ENCODE measurements around the gene CHTF8.

DNA sequence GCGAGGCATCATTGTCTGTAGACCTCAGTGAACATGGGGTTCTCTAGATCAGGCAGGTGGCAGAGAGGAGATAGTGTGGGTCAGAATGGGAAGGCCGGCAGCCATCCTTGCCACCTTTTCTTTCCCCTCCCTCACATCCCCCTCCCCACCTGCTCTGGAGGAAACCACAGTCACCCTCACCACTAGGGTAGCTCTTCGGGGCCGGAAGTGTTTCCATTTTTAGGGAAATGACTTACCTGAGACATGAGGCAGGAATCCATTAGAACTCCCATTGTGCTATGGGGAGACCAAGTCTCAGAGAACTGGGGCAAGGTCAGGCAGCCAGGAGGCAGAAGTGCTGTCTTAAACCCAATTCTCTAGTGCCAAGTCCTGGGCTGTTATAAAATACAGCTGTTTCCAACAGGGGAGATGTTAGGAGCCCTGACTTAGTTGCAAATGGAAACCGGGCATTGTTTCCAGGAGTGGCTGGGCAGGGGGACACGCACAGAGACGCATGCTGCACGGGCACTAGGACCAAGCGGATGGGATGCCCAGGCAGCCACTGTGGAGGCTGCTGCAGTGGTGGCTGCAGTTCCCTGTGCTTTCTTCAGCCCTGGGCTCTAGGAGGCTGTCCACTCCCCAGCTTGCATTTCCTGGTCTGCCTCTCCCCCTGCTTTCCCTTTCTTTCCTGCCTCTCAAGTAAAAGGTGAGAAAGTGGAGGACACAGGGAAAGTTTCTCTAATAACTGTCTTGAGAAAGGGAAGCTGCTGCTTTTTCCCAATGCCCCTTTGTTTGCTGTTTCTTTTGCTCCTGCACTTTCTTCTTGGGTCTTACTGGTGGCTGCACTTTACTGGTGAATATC is 24.1 kb downstream of the CHTF8 start:
- TF ChIP-seq CTCF (conservative IDR thresholded peaks at IDR 0.05; ENCODE audit: low read length): no peak
- no peak for TF ChIP-seq EZH2phosphoT487 (IDR thresholded peaks at IDR 0.05; ENCODE audit: borderline replicate concordance)

All from Loucy (cell line).